Effector CD8-positive, alpha-beta T cell (primary cell): ENCODE data around the gene CALN1.

Experiments used
- DNase-seq: peaks from one replicate; lab custom pipeline; 2025; lab: John Stamatoyannopoulos, UW

The CALN1 gene

GRCh38 chr7:72038022-72038732, 374.0 kb downstream of the CALN1 start:
- no peak for DNase-seq

DNA sequence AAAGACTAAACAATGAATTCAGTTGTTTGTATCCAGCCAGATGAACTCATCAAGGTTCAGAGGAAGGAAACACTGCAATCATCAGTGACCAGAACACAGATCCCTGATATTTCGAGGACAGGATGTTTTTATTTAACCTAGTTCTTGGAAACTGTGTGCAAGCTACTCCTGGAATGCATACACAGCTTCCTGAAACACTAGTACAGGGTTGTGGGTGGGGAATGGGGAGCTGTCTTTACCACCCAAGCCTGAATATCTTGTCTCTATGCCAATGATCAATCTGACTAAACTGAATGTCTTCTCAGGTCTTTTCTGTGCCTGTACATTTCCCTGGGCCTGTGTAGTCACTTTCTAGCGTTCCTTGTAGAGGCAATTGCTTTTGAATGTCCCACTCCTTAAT, 374.6 kb downstream of the CALN1 start:
- no peak for DNase-seq

DNA sequence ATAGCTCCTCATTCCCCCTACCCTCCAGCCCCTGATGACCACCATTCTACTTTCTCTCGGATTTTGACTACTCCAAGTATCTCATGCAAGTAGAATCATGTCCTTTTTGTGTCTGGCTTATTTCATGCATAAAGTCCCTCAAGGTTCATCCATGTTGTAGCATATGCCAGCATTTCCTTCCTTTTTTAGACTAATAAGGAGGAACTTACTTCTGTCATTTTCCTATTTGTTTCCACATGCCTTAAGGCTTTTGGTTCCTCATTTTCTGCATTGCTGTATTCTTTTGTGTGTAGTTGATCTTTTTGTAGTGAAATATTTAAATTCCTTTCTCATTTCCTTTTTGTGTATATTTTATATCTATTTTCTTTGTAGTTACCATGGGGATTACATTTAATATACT, 376.9 kb downstream of the CALN1 start:
- DNase-seq, result no peak

- DNase-seq, result no peak
Measured at GRCh38 chr7:72032934-72033333, 379.2 kb downstream of the CALN1 start.

- DNase-seq, result no peak
Measured at GRCh38 chr7:72030994-72031667, 381.0 kb downstream of the CALN1 start.

DNA sequence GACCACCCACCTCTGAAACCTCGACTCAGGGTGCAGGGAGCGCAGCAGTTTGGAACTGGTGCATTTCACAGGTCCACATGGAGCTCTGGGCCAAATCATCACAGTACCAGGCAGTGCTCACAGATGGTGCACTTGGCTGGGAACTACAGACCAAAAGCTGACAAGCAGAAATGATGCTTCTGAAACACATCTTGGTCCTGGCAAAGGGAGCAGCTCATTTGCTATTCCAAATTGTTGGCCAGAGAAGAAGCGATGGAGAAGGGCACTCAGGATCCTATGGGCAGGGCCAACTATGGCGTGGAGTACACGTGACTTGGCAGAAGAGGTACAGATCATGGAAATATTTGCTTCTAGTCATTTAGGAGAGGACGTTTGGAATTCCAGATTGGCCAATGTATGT, 383.9 kb downstream of the CALN1 start:
- DNase-seq, result no peak

- no peak for DNase-seq
Measured at GRCh38 chr7:72025381-72025960, 386.7 kb downstream of the CALN1 start.

DNA sequence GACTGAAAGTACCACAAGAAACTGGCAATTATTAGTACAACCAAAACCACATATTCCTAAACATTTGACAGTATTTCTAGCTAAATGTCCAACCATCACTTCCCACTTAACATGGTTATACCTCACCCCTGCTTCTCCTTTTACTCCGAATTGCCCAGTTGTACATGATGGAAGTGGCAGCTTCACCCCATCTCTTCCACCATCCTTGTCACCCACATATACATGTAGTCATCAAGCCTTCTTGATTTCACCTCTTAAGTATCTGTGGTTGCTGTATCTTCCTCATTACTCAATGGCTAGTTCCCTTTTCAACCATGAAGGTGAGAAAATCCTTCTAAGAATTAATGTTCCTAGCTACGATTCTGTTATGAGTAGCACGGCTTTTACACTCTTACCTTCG, 388.2 kb downstream of the CALN1 start:
- no peak for DNase-seq

GRCh38 chr7:72021716-72022115, 390.4 kb downstream of the CALN1 start:
- no peak for DNase-seq

DNA sequence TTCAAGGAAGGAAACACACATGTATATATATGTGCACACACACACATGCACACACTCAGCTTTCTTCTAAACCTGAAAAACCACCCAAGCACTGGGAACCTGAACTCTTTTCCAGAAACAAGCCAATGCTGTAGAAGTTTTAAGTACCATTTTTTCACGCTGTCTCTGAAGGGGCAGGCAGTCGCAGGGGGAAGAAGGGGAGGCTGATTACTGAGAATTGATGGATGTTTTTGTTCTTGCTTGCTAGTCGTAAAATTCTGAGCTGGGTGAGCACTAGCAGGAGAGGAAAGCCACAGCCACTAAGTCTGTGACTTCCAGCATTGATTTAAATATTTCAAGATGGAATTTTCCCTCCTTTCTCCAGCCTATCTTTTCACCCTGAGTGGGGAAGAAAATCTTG, 391.8 kb downstream of the CALN1 start:
- DNase-seq, result no peak

GRCh38 chr7:72019436-72019835, 392.7 kb downstream of the CALN1 start:
- DNase-seq, result no peak

GRCh38 chr7:72017756-72018155, 394.4 kb downstream of the CALN1 start:
- no peak for DNase-seq

DNA sequence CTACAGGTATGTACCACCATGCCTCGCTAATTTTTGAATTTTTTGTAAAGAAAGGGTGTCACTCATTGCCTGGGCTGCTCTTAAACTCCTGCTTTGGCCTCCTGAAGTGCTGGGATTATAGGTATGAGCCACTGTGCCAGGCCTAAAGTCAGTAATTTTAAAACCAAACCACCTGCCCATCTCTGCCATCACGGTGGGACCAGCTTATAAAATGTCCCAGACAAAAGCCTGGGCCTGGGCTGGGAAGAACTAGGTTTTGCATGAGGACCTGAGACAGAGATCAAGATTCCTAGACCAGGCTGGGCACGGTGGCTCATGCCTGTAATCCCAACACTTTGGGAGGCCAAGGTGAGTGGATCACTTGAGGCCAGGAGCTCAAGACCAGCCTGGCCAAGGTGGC, 395.6 kb downstream of the CALN1 start:
- DNase-seq, result no peak

- DNase-seq, result no peak
Measured at GRCh38 chr7:72015136-72015535, 397.0 kb downstream of the CALN1 start.

DNA sequence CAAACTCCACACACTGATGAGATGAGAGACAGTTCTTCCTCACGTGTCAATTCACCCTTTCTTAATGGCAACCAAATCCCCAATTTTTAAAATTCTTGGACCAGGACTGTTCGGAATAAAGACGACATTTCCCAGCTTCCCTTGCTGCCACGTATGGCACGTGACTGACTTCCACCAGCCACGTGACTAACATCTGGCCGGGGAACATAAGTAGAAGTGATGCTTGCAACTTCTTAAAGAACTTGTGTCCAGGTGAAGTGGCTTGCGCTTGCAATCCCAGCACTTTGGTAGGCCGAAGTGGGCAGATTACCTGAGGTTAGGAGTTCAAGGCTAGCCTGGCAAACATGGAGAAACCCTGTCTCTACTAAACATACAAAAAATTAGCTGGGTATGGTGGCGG, 405.1 kb downstream of the CALN1 start:
- DNase-seq, result no peak

DNA sequence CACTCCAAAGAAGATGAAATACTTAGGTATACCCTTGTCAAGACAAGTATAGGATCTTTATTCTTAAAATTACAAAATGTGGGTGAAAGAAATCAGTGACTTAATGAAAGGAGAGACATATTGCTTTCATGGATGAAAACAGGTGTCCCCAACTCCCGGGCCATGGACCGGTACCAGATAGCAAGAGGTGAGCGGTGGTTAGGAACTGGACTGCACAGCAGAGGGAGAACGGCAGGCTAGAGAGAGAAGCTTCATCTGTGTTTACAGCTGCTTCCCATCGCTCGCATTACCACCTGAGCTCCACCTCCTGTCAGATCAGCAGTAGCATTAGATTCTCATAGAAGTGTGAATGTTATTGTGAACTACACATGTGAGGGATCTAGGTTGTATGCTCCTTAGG, 408.9 kb downstream of the CALN1 start:
- no peak for DNase-seq

DNA sequence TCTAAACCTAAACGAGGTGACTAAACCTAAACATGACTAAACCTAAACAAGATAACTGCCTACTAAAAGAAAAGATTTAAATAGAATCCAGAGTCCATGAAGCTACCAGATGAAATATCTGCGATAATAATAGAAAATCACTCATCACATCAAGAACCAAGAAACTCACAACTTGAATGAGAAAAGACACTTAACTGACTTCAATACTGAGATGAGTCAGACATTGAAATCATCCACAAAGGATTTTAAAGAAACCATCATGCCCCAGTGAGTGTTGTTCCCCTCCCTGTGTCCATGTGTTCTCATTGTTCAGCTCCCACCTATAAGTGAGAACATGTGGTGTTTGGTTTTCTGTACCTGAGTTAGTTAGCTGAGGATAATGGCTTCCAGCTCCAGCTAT, 416.0 kb downstream of the CALN1 start:
- no peak for DNase-seq

GRCh38 chr7:71995111-71995510, 417.0 kb downstream of the CALN1 start:
- no peak for DNase-seq

GRCh38 chr7:71991586-71991985, 420.6 kb downstream of the CALN1 start:
- DNase-seq, result no peak

- no peak for DNase-seq
Measured at GRCh38 chr7:71990138-71990462, 422.0 kb downstream of the CALN1 start.

DNA sequence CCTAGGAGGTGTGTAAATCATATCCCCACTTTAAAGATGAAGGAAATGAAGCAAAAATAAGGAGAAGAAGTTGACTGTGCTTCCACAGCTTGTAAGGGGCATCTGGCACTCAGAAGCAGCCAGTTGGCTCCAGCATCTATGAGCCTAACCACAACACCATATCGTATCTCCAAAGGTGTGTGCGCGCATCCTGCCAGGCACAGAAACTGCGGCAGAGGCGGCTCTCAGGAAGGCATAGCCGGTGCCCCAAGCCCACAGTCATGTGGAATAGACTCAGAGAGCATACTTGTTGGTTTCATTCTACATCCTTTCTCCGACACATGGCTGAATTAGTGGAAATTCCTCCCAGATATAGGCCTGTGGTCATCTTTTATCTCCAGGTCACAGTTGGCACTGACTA, 423.9 kb downstream of the CALN1 start:
- no peak for DNase-seq

- no peak for DNase-seq
Measured at GRCh38 chr7:71987200-71987767, 424.9 kb downstream of the CALN1 start.

GRCh38 chr7:71984348-71984747, 427.8 kb downstream of the CALN1 start:
- DNase-seq, result no peak
